Measurements from ENCODE around the gene C17orf67. TPM values are rescaled to one million over a fixed set of nuclear protein-coding genes. Genes with fewer than 3 reads are reported as not detected.

The C17orf67 gene
- total and polyA plus RNA-seq, 2 experiments from 2014 or later, result 1.0 to 3.7 TPM

DNA sequence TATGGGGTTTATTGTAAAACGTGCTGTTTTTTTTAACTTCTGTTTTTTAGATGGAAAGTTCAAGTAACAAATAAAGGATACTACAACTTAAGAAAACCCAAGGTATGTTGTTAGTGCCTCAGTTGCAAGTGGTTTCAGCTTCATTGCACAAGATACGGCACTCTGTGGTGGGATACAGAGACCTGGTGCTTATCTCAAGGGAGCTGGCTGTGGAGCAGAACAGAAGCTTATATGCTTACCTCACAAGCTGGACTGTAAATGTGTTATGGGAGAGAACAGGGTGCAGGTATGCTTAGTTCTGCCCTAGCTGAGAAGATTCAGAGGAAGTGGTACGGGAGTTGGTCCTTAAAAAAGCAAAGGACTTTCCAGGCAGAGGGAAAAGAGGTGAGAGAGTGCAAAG, 15.4 kb upstream of the C17orf67 start:
- Histone ChIP-seq H3K36me3 (ENCODE audit: insufficient read depth) (no peaks in the 10 kb centered on the region), H2AFZ (no peak overlapping the region), H3K9me2 (ENCODE audit: insufficient read depth) (no peaks in the 10 kb centered on the region), H3K4me2 (no peak overlapping the region), H3K4me1 (ENCODE audit: insufficient read depth) (no peaks in the 10 kb centered on the region), H3K27ac (ENCODE audit: low read depth) (no peak overlapping the region), H3F3A (replicated peaks; ENCODE audit: low read depth) (no peaks in the 10 kb centered on the region), H3K79me2 (replicated peaks; ENCODE audit: insufficient read depth) (no peaks in the 10 kb centered on the region), H3K4me3 (no peak overlapping the region), H3K27me3 (ENCODE audit: insufficient read depth) (no peaks in the 10 kb centered on the region), H4K20me1 (replicated peaks; ENCODE audit: insufficient read depth) (no peaks in the 10 kb centered on the region)
- Mint-ChIP-seq H3K27ac (no peak overlapping the region), H3K4me1 (no peaks in the 10 kb centered on the region), H3K9me3 (no peaks in the 10 kb centered on the region), H3K4me3 (no peak overlapping the region), H3K36me3 (ENCODE audit: low read depth) (peaks cover 8% of the 10 kb centered on the region), H3K27me3 (ENCODE audit: insufficient read depth, low read depth, poor library complexity) (peaks cover 1% of the 10 kb centered on the region)
- ATAC-seq, result no peak
- no peak for DNase-seq (ENCODE audit: low spot score)
- TF ChIP-seq, protein P1, sequence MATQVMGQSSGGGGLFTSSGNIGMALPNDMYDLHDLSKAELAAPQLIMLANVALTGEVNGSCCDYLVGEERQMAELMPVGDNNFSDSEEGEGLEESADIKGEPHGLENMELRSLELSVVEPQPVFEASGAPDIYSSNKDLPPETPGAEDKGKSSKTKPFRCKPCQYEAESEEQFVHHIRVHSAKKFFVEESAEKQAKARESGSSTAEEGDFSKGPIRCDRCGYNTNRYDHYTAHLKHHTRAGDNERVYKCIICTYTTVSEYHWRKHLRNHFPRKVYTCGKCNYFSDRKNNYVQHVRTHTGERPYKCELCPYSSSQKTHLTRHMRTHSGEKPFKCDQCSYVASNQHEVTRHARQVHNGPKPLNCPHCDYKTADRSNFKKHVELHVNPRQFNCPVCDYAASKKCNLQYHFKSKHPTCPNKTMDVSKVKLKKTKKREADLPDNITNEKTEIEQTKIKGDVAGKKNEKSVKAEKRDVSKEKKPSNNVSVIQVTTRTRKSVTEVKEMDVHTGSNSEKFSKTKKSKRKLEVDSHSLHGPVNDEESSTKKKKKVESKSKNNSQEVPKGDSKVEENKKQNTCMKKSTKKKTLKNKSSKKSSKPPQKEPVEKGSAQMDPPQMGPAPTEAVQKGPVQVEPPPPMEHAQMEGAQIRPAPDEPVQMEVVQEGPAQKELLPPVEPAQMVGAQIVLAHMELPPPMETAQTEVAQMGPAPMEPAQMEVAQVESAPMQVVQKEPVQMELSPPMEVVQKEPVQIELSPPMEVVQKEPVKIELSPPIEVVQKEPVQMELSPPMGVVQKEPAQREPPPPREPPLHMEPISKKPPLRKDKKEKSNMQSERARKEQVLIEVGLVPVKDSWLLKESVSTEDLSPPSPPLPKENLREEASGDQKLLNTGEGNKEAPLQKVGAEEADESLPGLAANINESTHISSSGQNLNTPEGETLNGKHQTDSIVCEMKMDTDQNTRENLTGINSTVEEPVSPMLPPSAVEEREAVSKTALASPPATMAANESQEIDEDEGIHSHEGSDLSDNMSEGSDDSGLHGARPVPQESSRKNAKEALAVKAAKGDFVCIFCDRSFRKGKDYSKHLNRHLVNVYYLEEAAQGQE (IDR thresholded peaks at IDR 0.05; ENCODE audit: unreplicated experiment), result no peak
- TF ChIP-seq NANOG (IDR thresholded peaks at IDR 0.05; ENCODE audit: borderline replicate concordance) (no peak), STAT1 (IDR thresholded peaks at IDR 0.05; ENCODE audit: unreplicated experiment) (no peak), CREB1 (CRISPR knock-in tag; IDR thresholded peaks at IDR 0.05; ENCODE audit: low read depth) (no peak), EZH2phosphoT487 (IDR thresholded peaks at IDR 0.05; ENCODE audit: unreplicated experiment) (no peak)
- TF ChIP-seq, protein P2, sequence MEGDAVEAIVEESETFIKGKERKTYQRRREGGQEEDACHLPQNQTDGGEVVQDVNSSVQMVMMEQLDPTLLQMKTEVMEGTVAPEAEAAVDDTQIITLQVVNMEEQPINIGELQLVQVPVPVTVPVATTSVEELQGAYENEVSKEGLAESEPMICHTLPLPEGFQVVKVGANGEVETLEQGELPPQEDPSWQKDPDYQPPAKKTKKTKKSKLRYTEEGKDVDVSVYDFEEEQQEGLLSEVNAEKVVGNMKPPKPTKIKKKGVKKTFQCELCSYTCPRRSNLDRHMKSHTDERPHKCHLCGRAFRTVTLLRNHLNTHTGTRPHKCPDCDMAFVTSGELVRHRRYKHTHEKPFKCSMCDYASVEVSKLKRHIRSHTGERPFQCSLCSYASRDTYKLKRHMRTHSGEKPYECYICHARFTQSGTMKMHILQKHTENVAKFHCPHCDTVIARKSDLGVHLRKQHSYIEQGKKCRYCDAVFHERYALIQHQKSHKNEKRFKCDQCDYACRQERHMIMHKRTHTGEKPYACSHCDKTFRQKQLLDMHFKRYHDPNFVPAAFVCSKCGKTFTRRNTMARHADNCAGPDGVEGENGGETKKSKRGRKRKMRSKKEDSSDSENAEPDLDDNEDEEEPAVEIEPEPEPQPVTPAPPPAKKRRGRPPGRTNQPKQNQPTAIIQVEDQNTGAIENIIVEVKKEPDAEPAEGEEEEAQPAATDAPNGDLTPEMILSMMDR (conservative IDR thresholded peaks at IDR 0.05; ENCODE audit: low read depth in 2 of 2), result no peak
- TF ChIP-seq, protein P3, sequence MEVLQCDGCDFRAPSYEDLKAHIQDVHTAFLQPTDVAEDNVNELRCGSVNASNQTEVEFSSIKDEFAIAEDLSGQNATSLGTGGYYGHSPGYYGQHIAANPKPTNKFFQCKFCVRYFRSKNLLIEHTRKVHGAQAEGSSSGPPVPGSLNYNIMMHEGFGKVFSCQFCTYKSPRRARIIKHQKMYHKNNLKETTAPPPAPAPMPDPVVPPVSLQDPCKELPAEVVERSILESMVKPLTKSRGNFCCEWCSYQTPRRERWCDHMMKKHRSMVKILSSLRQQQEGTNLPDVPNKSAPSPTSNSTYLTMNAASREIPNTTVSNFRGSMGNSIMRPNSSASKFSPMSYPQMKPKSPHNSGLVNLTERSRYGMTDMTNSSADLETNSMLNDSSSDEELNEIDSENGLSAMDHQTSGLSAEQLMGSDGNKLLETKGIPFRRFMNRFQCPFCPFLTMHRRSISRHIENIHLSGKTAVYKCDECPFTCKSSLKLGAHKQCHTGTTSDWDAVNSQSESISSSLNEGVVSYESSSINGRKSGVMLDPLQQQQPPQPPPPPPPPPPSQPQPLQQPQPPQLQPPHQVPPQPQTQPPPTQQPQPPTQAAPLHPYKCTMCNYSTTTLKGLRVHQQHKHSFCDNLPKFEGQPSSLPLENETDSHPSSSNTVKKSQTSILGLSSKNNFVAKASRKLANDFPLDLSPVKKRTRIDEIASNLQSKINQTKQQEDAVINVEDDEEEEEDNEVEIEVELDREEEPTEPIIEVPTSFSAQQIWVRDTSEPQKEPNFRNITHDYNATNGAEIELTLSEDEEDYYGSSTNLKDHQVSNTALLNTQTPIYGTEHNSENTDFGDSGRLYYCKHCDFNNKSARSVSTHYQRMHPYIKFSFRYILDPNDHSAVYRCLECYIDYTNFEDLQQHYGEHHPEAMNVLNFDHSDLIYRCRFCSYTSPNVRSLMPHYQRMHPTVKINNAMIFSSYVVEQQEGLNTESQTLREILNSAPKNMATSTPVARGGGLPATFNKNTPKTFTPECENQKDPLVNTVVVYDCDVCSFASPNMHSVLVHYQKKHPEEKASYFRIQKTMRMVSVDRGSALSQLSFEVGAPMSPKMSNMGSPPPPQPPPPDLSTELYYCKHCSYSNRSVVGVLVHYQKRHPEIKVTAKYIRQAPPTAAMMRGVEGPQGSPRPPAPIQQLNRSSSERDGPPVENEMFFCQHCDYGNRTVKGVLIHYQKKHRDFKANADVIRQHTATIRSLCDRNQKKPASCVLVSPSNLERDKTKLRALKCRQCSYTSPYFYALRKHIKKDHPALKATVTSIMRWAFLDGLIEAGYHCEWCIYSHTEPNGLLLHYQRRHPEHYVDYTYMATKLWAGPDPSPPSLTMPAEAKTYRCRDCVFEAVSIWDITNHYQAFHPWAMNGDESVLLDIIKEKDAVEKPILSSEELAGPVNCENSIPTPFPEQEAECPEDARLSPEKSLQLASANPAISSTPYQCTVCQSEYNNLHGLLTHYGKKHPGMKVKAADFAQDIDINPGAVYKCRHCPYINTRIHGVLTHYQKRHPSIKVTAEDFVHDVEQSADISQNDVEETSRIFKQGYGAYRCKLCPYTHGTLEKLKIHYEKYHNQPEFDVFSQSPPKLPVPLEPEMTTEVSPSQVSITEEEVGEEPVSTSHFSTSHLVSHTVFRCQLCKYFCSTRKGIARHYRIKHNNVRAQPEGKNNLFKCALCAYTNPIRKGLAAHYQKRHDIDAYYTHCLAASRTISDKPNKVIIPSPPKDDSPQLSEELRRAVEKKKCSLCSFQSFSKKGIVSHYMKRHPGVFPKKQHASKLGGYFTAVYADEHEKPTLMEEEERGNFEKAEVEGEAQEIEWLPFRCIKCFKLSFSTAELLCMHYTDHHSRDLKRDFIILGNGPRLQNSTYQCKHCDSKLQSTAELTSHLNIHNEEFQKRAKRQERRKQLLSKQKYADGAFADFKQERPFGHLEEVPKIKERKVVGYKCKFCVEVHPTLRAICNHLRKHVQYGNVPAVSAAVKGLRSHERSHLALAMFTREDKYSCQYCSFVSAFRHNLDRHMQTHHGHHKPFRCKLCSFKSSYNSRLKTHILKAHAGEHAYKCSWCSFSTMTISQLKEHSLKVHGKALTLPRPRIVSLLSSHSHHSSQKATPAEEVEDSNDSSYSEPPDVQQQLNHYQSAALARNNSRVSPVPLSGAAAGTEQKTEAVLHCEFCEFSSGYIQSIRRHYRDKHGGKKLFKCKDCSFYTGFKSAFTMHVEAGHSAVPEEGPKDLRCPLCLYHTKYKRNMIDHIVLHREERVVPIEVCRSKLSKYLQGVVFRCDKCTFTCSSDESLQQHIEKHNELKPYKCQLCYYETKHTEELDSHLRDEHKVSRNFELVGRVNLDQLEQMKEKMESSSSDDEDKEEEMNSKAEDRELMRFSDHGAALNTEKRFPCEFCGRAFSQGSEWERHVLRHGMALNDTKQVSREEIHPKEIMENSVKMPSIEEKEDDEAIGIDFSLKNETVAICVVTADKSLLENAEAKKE (CRISPR knock-in tag; IDR thresholded peaks at IDR 0.05), result no peak
- TF ChIP-seq, protein P4, sequence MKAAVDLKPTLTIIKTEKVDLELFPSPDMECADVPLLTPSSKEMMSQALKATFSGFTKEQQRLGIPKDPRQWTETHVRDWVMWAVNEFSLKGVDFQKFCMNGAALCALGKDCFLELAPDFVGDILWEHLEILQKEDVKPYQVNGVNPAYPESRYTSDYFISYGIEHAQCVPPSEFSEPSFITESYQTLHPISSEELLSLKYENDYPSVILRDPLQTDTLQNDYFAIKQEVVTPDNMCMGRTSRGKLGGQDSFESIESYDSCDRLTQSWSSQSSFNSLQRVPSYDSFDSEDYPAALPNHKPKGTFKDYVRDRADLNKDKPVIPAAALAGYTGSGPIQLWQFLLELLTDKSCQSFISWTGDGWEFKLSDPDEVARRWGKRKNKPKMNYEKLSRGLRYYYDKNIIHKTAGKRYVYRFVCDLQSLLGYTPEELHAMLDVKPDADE (IDR thresholded peaks at IDR 0.05), result no peak

Measured in GM23338 (cell line).